H1 (cell line): Measurements from ENCODE around the gene OR2T11. TPM values are rescaled to one million over a fixed set of nuclear protein-coding genes. Genes with fewer than 3 reads are reported as not detected.
"Not testable (repeated sequence)": the region's sequence is repeated elsewhere in the genome, so short reads cannot be mapped to it uniquely, and the experiment has no call there.

Experiments
- CTCF ChIA-PET: fragments of 300-600 bp; sonication (Branson Sonifier 250); formaldehyde crosslinking; loops from one replicate; lab custom pipeline; 2021; ENCODE audit not compliant: partially characterized antibody; lab: Charles Lee
- POLR2A ChIA-PET: fragments of 300-600 bp; sonication (Branson Sonifier 250); formaldehyde crosslinking; loops from one replicate; lab custom pipeline; 2021; ENCODE audit warnings: inconsistent platforms; ENCODE audit not compliant: partially characterized antibody; lab: Charles Lee
- DNase-seq, 2 experiments: peaks; one replicate each; pipeline versions ENCODE4 v3.0.0 to v3.0.0-alpha.2; 2010 to 2022; ENCODE audit warnings: low spot score in 2 of 2, low read depth in 1 of 2, mixed read lengths in 1 of 2
- FAIRE-seq: peaks from 2 replicates; lab custom pipeline; 2011; peaks lifted over from hg19 to GRCh38; lab: Jason Lieb, UNC
- H2AFZ ChIP-seq: 2 replicates; pipeline ENCODE4 v1.8.1; 2012; ENCODE audit warnings: low read length, inconsistent platforms
- H2AK5ac ChIP-seq: 2 replicates; pipeline ENCODE4 v1.6.1; 2013; ENCODE audit warnings: low read depth, low read length
- H2BK120ac ChIP-seq: replicated peaks from 2 replicates; pipeline ENCODE3; 2013; ENCODE audit warnings: low read depth, low read length, inconsistent platforms
- H2BK12ac ChIP-seq: 2 replicates; pipeline ENCODE4 v1.6.1; 2013; ENCODE audit warnings: low read depth, low read length
- H2BK15ac ChIP-seq: 2 replicates; pipeline ENCODE4 v1.6.1; 2013; ENCODE audit warnings: low read length
- H2BK20ac ChIP-seq: 2 replicates; pipeline ENCODE4 v1.6.1; 2013; ENCODE audit warnings: low read length
- H2BK5ac ChIP-seq: 2 replicates; pipeline ENCODE4 v1.6.1; 2013; ENCODE audit warnings: low read depth, low read length
- H3K14ac ChIP-seq: 2 replicates; pipeline ENCODE4 v1.6.1; 2013; ENCODE audit warnings: inconsistent platforms; ENCODE audit not compliant: insufficient read length
- H3K18ac ChIP-seq: 2 replicates; pipeline ENCODE4 v1.6.1; 2013; ENCODE audit warnings: low read length; ENCODE audit errors: extremely low read depth
- H3K23ac ChIP-seq: 2 replicates; pipeline ENCODE4 v1.6.1; 2013; ENCODE audit warnings: inconsistent platforms; ENCODE audit not compliant: insufficient read length
- H3K23me2 ChIP-seq: 2 replicates; pipeline ENCODE4 v1.6.1; 2013; ENCODE audit warnings: low read depth, low read length
- H3K27ac ChIP-seq: 2 replicates; pipeline ENCODE4 v1.6.1; 2011; ENCODE audit warnings: low read depth, low read length, inconsistent platforms
- H3K27me3 ChIP-seq, 4 experiments: replicated peaks in 1 of 4; 1 replicate in 1 of 4; 2 replicates in 3 of 4; pipeline versions ENCODE4 v1.6.1 to v1.8.1; 2011 to 2013; ENCODE audit warnings: low read length in 3 of 4, mild to moderate bottlenecking in 3 of 4, inconsistent platforms in 2 of 4, mixed read lengths in 2 of 4, moderate library complexity in 1 of 4; ENCODE audit not compliant: control insufficient read depth in 3 of 4, insufficient read depth in 3 of 4; ENCODE audit errors: extremely low read depth in 1 of 4
- H3K36me3 ChIP-seq, 4 experiments: 2 replicates each; pipeline versions ENCODE4 v1.6.1 to v1.8.1; 2011 to 2013; ENCODE audit warnings: mild to moderate bottlenecking in 4 of 4, low read length in 3 of 4, moderate library complexity in 2 of 4, control low read depth in 1 of 4, inconsistent platforms in 1 of 4; ENCODE audit not compliant: insufficient read depth in 4 of 4, control insufficient read depth in 2 of 4
- H3K4ac ChIP-seq: replicated peaks from 2 replicates; pipeline ENCODE3; 2013; ENCODE audit warnings: low read length, low read depth, mixed read lengths, inconsistent platforms; ENCODE audit not compliant: insufficient read length
- H3K4me1 ChIP-seq, 4 experiments: replicated peaks in 1 of 4; 1 replicate in 1 of 4; 2 replicates in 3 of 4; pipeline versions ENCODE4 v1.6.1 to v1.8.1; 2011 to 2013; ENCODE audit warnings: low read length in 3 of 4, inconsistent platforms in 2 of 4, mixed read lengths in 1 of 4; ENCODE audit not compliant: insufficient read depth in 4 of 4, control insufficient read depth in 3 of 4
- H3K4me2 ChIP-seq, 2 experiments: 2 replicates each; pipeline versions ENCODE4 v1.6.1 to v1.8.1; 2011 to 2013; ENCODE audit warnings: low read depth in 2 of 2, low read length in 2 of 2, control low read depth in 1 of 2, inconsistent platforms in 1 of 2, mild to moderate bottlenecking in 1 of 2; ENCODE audit not compliant: insufficient read depth in 1 of 2
- H3K4me3 ChIP-seq, 4 experiments: fragments of 200-600, 300-600 bp in 1 of 4; sonication (generic), shearing (Covaris generic), sonication (Bioruptor Twin) in 1 of 4; 2 replicates each; pipeline versions ENCODE4 v1.5.1 to v1.8.1; 2011 to 2016; ENCODE audit warnings: low read length in 4 of 4, low read depth in 3 of 4, control low read depth in 2 of 4, inconsistent platforms in 2 of 4, mild to moderate bottlenecking in 2 of 4, mixed read lengths in 1 of 4, moderate library complexity in 1 of 4; ENCODE audit not compliant: insufficient read depth in 2 of 4; ENCODE audit errors: extremely low read depth in 1 of 4
- H3K56ac ChIP-seq: replicated peaks from 2 replicates; pipeline ENCODE3; 2013; ENCODE audit warnings: low read depth, mild to moderate bottlenecking, mixed read lengths, low read length, inconsistent platforms; ENCODE audit not compliant: insufficient read length
- H3K79me1 ChIP-seq: 2 replicates; pipeline ENCODE4 v1.6.1; 2013; ENCODE audit warnings: low read depth, low read length, control low read depth
- H3K79me2 ChIP-seq, 2 experiments: 2 replicates each; pipeline versions ENCODE4 v1.6.1 to v1.8.1; 2012 to 2013; ENCODE audit warnings: low read length in 2 of 2, mild to moderate bottlenecking in 2 of 2, inconsistent platforms in 1 of 2; ENCODE audit not compliant: insufficient read depth in 2 of 2, control insufficient read depth in 1 of 2
- H3K9ac ChIP-seq, 4 experiments: replicated peaks in 1 of 4; 1 replicate in 1 of 4; 2 replicates in 3 of 4; pipeline versions ENCODE4 v1.6.1 to v1.8.1; 2011 to 2013; ENCODE audit warnings: low read depth in 3 of 4, low read length in 3 of 4, control low read depth in 2 of 4, mild to moderate bottlenecking in 2 of 4, moderate library complexity in 2 of 4, inconsistent platforms in 1 of 4; ENCODE audit errors: extremely low read depth in 1 of 4
- H3K9me3 ChIP-seq, 2 experiments: 2 replicates each; pipeline versions ENCODE4 v1.6.1 to v1.8.1; 2012 to 2013; ENCODE audit warnings: mild to moderate bottlenecking in 2 of 2, moderate library complexity in 2 of 2, control low read depth in 1 of 2, inconsistent platforms in 1 of 2, low read depth in 1 of 2, low read length in 1 of 2, mixed read lengths in 1 of 2; ENCODE audit not compliant: insufficient read depth in 2 of 2
- H4K20me1 ChIP-seq, 2 experiments: replicated peaks in 1 of 2; 2 replicates each; pipeline versions ENCODE3 to v1.8.1; 2011 to 2013; ENCODE audit warnings: inconsistent platforms in 2 of 2, low read length in 2 of 2, mild to moderate bottlenecking in 1 of 2; ENCODE audit not compliant: insufficient read depth in 2 of 2, control insufficient read depth in 1 of 2
- H4K5ac ChIP-seq: 2 replicates; pipeline ENCODE4 v1.6.1; 2013; ENCODE audit warnings: low read length, low read depth, mixed read lengths, inconsistent platforms; ENCODE audit not compliant: insufficient read length
- H4K8ac ChIP-seq: 2 replicates; pipeline ENCODE4 v1.8.0; 2013; ENCODE audit warnings: mild to moderate bottlenecking, moderate library complexity, low read length, inconsistent platforms; ENCODE audit not compliant: insufficient read depth; ENCODE audit errors: extremely low read depth
- H4K91ac ChIP-seq: replicated peaks from 2 replicates; pipeline ENCODE3; 2013; ENCODE audit warnings: low read length, mixed read lengths, inconsistent platforms; ENCODE audit not compliant: insufficient read length
- WGBS, 2 experiments: shearing (Covaris generic) in 1 of 2; methylation state at CpG; one replicate each; pipeline versions ENCODE4 v1.1.6 to v1.1.7; 2013 to 2015; ENCODE audit warnings: low lambda C conversion rate in 2 of 2, mixed read lengths in 2 of 2, inconsistent platforms in 1 of 2, low coverage in 1 of 2, missing lambda C conversion rate in 1 of 2; ENCODE audit not compliant: insufficient replicate concordance in 2 of 2, insufficient coverage in 1 of 2, insufficient read length in 1 of 2; ENCODE audit errors: extremely low coverage in 1 of 2, missing lambda C conversion rate in 1 of 2; 5-methylcytosine and 5-hydroxymethylcytosine counted together
- polyA plus RNA-seq, 7 experiments: library from polyadenylated mRNA; depleted of rRNA in 3 of 7; stranded (reverse) in 5 of 7; unstranded in 2 of 7; fragments of >200 nt in 5 of 7; fragments of 200-250 nt in 2 of 7; gene quantifications; 1 replicate in 5 of 7; 2 replicates in 1 of 7; 4 replicates in 1 of 7; pipeline versions ENCODE4 v1.2.1 to v1.2.3, GENCODE V29; 2011 to 2013; ENCODE audit warnings: missing spikeins in 2 of 7, mixed read lengths in 2 of 7
- total RNA-seq: library from RNA; stranded (reverse); fragmentation: NEBNext Ultra II Directional; extraction: Animal tissue kit (Norgen Biotek cat#: 25700); gene quantifications from 2 replicates; pipeline ENCODE4 v1.2.1, GENCODE V29; 2021

Gene OR2T11
- total and polyA plus RNA-seq, 2 of the 8 experiments (the other 6 are each of a cell fraction or from before 2014, with no cell fraction given) = not detected

GRCh38 chr1:248642971-248643651 is 8.2 kb upstream of the OR2T11 start:
- H2AK5ac ChIP-seq, H2BK120ac ChIP-seq, H3K4me1 ChIP-seq, H2BK12ac ChIP-seq, H3K27ac ChIP-seq, H3K79me1 ChIP-seq, FAIRE-seq, H3K4ac ChIP-seq, H3K27me3 ChIP-seq, CTCF ChIA-PET, H3K56ac ChIP-seq, H4K8ac ChIP-seq, H3K23me2 ChIP-seq, H3K9ac ChIP-seq, POLR2A ChIA-PET, DNase-seq, H2BK15ac ChIP-seq, H4K5ac ChIP-seq, H3K79me2 ChIP-seq, H4K91ac ChIP-seq, H3K23ac ChIP-seq, H3K4me3 ChIP-seq, H3K4me2 ChIP-seq, H3K36me3 ChIP-seq, H3K9me3 ChIP-seq, H3K14ac ChIP-seq, H2BK20ac ChIP-seq, H2BK5ac ChIP-seq, H2AFZ ChIP-seq, H3K18ac ChIP-seq, H4K20me1 ChIP-seq: not testable (repeated sequence)
- no CpG with 5 or more reads among the region's 4 CpGs for WGBS, 2 experiments

DNA sequence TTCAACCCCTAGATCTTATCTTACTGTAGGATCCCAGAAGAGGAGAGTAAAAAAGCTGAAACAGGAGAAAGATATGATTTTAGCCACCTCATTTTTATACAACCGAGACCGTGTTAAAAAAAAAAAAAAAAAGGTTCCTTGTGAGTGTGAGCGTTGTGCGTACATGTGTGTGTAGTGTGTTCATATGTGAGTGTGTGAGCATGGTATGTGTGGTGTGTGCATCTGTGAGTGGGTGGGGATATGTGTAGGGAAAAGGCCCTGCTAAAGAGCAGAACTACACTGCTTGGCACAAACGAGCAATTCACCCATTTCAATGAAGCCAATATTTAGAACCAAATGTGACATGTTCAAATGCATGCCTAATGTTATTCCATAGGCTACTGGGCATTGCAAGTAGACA is 6.7 kb upstream of the OR2T11 start:
- H4K5ac ChIP-seq, H4K8ac ChIP-seq, H3K4me2 ChIP-seq, H2AK5ac ChIP-seq, DNase-seq, H2AFZ ChIP-seq, H3K9me3 ChIP-seq, H2BK120ac ChIP-seq, H3K4me3 ChIP-seq, H2BK20ac ChIP-seq, H3K9ac ChIP-seq, H3K36me3 ChIP-seq, CTCF ChIA-PET, H2BK15ac ChIP-seq, H3K27me3 ChIP-seq, POLR2A ChIA-PET, H3K4ac ChIP-seq, H3K23me2 ChIP-seq, H3K23ac ChIP-seq, H2BK12ac ChIP-seq, H3K14ac ChIP-seq, H3K4me1 ChIP-seq, H2BK5ac ChIP-seq, FAIRE-seq, H3K18ac ChIP-seq, H3K56ac ChIP-seq, H4K91ac ChIP-seq, H3K27ac ChIP-seq, H4K20me1 ChIP-seq, H3K79me2 ChIP-seq, H3K79me1 ChIP-seq: not testable (repeated sequence)
- no CpG with 5 or more reads among the region's 5 CpGs for WGBS, 2 experiments
